DMS53 treated with DMSO at 0.1 percent for 48 hours (cell line): Measurements from ENCODE around the gene MUC5B.
"Not testable (repeated sequence)": the region's sequence is repeated elsewhere in the genome, so short reads cannot be mapped to it uniquely, and the experiment has no call there.

Experiments used
- DNase-seq: peaks from one replicate; lab custom pipeline; 2025; ENCODE audit not compliant: unreplicated experiment; lab: John Stamatoyannopoulos, UW

MUC5B gene, protein sequence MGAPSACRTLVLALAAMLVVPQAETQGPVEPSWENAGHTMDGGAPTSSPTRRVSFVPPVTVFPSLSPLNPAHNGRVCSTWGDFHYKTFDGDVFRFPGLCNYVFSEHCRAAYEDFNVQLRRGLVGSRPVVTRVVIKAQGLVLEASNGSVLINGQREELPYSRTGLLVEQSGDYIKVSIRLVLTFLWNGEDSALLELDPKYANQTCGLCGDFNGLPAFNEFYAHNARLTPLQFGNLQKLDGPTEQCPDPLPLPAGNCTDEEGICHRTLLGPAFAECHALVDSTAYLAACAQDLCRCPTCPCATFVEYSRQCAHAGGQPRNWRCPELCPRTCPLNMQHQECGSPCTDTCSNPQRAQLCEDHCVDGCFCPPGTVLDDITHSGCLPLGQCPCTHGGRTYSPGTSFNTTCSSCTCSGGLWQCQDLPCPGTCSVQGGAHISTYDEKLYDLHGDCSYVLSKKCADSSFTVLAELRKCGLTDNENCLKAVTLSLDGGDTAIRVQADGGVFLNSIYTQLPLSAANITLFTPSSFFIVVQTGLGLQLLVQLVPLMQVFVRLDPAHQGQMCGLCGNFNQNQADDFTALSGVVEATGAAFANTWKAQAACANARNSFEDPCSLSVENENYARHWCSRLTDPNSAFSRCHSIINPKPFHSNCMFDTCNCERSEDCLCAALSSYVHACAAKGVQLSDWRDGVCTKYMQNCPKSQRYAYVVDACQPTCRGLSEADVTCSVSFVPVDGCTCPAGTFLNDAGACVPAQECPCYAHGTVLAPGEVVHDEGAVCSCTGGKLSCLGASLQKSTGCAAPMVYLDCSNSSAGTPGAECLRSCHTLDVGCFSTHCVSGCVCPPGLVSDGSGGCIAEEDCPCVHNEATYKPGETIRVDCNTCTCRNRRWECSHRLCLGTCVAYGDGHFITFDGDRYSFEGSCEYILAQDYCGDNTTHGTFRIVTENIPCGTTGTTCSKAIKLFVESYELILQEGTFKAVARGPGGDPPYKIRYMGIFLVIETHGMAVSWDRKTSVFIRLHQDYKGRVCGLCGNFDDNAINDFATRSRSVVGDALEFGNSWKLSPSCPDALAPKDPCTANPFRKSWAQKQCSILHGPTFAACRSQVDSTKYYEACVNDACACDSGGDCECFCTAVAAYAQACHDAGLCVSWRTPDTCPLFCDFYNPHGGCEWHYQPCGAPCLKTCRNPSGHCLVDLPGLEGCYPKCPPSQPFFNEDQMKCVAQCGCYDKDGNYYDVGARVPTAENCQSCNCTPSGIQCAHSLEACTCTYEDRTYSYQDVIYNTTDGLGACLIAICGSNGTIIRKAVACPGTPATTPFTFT (N-terminal part only)

DNA sequence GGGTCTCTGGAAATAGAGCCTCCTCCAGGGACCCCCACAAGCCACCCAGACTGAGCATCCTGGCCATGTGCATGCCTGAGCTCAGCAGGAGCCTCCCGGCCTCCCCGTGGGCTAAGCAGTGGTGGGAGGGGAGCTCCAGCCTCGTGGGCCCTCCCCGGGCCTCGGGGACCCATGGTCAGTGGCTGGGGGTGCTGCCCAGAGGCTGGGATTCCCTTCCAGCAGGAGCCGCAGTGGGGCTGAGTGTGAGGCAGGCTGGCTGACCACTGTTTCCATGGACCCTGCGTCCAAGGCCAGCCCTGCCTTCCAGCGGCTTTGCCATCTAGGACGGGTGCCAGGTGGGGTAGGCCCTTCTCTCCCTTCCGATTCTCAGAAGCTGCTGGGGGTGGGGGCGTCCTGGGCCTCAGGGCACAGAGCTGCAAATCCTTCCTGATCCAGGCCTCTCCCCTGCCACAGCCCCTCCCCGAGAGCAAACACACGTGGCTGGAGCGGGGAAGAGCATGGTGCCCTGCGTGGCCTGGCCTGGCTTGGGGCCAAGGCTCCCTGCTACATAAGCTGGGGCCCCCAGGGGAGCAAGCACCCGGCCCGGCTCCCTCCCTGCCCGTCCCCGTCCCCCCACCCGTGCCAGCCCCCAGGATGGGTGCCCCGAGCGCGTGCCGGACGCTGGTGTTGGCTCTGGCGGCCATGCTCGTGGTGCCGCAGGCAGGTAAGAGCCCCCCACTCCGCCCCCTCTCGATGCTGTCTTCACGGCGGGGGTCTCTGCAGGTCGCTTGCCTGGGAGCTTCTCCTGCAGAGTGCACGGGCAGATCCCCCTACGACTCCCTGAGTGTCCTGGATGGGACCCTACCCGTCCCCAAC lies at the start of gene MUC5B:
MUC5B (plus strand) TSS at position 576 of the 855 bp plus-strand sequence; CDS start at position 634, 58 bp downstream.
- DNase-seq: no peak

DNA sequence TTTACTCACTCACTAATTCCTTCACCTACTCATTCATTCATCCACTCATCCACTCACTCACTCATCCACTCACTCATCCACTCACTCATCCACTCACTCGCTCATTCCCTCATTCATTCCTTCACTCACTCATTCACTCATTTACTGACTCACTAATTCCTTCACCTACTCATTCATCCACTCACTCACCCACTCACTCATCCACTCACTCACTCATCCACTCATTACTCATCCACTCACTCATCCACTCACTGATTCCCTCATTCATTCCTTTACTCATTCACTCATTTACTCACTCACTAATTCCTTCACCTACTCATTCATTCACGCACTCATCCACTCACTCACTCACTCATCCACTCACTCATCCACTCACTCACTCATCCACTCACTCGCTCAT lies 49.5 kb upstream of the MUC5B start:
- not testable (repeated sequence) for DNase-seq

DNA sequence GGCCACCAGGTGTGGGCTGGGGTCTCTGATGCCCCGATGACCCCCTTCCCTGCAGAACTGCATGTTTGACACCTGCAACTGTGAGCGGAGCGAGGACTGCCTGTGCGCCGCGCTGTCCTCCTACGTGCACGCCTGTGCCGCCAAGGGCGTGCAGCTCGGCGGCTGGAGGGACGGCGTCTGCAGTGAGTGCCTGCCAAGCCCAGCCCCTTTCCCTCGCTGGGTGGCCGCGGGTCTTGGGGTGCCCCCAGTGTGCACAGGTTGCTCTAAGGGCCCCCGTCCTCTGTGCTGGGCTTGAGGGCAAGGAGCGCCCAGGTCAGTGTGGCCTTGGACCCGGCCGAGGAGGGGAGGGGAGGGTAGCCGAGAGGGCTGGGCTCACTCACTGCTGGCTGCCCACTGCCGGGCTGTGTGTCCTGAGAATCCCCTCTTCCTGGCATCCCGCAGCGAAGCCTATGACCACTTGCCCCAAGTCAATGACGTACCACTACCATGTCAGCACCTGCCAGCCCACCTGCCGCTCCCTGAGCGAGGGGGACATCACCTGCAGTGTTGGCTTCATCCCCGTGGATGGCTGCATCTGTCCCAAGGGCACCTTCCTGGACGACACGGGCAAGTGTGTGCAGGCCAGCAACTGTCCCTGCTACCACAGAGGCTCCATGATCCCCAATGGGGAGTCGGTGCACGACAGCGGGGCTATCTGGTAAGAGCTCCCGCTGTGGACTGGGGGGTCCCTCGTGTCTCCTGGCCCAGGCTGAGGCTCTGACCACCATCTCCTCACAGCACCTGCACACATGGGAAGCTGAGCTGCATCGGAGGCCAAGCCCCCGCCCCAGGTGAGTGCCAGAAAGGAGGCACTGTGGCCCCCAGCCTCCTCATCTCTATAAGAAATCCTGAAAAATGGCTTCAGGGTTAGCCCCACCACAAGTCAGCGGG lies 48.2 kb upstream of the MUC5B start:
- no peak for DNase-seq

DNA sequence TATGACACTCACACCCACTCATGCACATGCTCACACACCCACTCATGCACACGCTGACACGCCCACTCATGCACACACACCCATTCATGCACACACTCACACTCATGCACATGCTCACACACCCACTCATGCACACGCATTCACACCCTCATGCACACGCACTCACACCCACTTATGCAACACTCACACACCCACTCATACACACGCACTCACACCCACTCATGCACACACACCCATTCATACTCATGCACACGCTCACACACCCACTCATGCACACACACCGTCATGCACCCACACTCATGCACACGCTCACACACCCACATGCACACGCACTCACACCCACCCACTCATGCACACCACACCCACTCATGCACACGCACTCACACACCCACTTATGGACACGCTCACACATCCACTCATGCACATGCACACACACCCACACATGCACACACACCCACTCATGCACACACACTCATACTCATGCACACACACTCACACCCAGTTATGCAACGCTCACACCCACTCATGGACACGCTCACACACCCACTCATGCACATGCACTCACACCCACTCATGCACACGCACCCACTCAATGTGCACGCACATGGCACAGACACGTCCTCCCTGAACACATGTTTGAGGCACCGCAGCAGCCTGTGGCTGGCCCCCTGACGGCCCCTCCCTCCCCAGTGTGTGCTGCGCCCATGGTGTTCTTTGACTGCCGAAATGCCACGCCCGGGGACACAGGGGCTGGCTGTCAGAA lies 47.2 kb upstream of the MUC5B start:
- DNase-seq: no peak

DNA sequence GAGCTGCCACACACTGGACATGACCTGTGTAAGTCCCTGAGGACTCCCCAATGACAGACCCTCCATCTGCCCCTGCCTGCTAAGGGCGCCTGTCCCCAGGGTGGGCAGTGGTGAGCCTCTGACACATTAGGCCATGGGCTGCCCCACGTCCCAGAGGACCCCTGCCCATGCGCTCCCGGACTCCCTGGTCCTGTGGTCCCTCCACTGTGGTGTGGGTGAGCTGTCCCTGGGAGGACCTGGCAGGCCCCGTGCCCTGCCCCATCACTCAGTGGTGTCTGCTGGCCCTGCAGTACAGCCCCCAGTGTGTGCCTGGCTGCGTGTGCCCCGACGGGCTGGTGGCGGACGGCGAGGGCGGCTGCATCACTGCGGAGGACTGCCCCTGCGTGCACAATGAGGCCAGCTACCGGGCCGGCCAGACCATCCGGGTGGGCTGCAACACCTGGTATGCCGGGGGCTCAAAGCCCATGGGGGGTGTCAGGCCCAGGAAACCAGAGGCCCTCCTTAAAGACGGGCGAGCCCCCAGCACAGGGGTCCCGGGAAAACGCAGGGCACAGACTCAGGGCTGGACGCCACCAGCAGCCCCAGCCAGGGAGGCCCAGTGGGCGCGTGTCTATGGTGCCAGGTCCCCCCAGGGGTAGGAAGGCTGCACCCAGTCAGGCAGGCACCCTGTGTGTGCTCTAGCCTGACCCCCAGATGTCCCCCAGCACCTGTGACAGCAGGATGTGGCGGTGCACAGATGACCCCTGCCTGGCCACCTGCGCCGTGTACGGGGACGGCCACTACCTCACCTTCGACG lies 46.4 kb upstream of the MUC5B start:
- DNase-seq: no peak

DNA sequence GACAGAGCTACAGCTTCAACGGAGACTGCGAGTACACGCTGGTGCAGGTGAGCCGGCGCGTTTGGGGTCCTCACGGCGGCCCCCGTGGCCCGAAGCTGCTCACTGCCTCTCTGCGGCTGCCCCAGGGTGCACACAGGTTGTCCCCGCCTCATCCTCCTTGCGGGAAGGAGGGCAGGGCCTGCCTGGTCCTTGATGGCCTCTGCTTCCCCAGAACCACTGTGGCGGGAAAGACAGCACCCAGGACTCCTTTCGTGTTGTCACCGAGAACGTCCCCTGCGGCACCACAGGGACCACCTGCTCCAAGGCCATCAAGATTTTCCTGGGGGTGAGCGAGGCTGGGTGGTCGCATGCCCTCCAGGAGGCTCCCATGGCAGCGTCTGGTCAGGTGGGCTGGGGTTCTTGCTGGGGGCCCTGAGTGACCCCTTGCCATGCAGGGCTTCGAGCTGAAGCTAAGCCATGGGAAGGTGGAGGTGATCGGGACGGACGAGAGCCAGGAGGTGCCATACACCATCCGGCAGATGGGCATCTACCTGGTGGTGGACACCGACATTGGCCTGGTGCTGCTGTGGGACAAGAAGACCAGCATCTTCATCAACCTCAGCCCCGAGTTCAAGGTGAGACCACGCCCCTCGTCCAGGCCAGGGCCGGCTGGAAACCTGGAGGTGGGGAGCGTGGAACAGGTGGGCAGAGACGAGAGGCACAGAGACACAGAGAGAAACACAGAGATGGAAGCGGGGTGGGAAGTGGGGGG lies 45.7 kb upstream of the MUC5B start:
- DNase-seq: no peak

DNA sequence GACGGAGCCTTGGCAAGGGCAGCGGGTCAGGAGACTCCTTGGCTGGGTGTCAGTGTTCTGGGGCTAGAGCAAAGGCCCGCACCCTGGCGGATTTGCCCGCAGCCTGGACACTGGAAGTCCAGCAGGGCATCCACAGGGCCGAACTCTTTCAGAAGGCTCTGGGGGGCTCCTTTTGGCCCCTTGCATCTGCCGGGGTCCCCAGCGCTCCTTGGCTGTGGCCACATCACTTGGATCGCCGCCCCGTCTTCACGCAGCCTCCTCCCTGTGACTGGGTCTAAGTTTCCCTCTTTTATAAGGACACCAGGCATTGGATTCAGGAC lies 45.1 kb upstream of the MUC5B start:
- no peak for DNase-seq

DNA sequence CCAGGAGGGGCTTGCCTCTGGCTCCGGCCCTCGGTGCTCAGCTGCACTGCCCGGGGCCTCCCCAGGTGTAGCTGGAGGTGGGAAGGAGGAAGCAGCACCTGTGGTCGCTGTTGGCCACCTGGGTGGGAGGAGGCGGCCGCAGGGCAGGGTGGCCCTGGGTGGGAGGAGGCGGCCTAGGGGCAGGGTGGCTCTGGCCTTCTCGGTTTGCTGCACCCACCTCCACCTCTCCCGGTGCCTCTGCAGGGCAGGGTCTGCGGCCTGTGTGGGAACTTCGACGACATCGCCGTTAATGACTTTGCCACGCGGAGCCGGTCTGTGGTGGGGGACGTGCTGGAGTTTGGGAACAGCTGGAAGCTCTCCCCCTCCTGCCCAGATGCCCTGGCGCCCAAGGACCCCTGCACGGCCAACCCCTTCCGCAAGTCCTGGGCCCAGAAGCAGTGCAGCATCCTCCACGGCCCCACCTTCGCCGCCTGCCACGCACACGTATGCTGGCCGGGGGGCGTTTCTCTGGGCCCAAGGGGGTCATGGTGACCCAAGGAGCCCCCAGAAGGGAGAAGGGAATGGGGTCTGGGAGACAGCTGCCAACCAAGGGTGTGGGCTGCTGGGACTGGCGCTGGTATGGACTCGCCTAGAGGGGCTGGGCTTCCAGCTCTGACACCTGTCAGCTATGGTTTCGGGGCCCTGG lies 44.5 kb upstream of the MUC5B start:
- no peak for DNase-seq

DNA sequence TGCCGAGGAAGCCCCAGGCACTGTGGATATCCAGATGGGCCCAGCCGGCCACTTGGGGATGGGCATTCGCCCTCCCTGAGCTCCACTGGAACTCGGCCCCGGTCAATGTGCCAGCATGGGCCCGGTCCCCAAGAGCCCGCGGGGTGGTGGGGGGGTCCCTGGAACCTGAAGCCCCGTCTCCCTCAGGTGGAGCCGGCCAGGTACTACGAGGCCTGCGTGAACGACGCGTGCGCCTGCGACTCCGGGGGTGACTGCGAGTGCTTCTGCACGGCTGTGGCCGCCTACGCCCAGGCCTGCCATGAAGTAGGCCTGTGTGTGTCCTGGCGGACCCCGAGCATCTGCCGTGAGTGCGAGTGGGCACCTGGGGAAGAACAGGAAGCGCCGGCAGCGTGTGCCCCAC lies 44.0 kb upstream of the MUC5B start:
- DNase-seq: no peak

DNA sequence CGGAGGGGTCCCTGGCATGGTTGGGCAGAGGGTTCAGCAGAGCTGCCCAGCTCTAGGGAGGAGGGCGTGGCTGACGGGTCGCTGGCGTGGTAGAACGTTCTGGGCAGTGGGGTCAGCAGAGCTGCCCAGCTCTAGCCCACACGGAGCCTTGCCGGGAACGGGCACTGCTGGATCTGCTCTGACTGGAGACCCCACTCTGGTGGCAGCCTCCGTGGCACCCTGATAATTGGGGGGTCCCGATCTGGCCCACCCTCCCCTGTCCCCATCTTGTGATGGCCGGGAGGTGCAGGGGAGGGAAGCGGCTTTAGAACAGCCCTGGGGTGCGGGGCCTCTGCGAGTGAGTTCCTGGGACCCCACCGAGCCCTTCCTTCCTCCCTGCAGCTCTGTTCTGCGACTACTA lies 43.2 kb upstream of the MUC5B start:
- DNase-seq: no peak

DNA sequence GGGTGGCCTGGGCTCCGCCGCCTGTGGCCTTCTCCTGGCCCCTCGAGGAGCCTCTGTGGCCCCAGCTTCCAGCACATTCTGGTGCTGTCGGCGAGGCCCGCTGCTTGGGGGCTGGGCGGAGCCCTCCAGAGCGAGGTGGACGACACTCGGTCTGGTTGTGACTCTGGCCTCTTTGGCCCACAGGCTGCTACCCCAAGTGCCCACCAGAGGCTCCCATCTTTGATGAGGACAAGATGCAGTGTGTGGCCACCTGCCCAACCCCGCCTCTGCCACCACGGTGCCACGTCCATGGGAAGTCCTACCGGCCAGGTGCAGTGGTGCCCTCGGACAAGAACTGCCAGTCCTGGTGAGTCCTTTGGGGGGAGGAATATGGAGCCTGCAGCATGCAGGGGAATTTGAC lies 42.7 kb upstream of the MUC5B start:
- DNase-seq: no peak

DNA sequence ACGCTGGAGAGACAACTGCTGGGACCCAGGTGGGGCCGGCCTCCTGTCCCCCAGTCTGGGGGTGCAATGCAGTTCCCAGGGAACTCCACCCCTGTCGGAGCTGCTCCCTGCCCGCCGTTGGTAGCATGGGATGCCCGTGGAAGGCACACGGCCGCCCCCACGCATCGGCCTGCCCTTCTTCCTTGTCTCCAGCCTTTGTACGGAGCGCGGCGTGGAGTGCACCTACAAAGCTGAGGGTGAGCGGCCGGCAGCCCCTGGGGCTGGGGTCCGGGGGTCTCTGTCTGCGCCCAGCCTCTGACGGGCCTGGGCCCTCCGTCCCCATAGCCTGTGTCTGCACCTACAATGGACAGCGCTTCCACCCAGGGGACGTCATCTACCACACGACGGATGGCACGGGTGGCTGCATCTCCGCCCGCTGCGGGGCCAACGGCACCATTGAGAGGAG lies 41.9 kb upstream of the MUC5B start:
- DNase-seq: no peak

DNA sequence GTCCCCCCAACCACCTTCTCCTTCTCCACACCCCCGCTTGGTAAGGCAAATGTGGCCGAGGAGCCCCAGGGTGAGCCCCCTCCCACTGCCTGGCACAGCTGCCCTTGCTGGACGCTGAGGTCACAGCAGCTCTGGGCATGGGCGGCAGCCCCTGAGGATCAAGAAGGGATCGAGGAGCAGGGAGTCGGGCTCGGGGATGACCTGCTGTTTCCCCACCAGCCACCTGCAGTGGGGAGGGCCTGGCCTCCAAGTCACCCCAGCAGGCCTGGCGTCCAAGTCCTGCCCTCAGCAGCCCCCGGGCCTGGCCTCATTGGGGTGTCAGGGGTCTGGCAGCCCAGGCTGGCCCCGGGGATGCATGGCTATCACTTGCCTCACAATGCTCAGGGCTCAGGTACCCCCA lies 41.4 kb upstream of the MUC5B start:
- DNase-seq: no peak

DNA sequence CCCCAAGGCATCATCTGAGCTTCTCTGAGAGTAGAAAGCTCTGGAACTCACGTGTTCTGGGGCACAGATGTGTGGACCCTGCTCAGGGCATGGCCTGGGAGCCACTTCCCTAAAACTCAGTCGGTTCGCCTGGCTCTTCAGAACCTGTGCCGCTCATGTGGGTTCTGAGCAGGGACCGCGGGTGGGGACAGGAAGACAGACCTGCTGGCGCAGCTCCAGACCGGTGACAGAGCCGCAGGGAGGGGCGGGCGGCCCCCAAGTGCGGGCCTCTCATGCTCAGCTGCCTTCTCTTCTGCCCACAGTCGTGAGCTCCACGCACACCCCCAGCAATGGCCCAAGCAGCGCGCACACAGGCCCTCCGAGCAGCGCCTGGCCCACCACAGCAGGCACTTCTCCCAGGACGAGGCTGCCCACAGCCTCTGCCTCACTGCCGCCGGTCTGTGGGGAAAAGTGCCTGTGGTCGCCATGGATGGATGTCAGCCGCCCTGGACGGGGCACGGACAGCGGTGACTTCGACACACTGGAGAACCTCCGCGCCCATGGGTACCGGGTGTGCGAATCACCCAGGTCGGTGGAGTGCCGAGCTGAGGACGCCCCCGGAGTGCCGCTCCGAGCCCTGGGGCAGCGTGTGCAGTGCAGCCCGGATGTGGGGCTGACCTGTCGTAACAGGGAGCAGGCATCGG lies 40.9 kb upstream of the MUC5B start:
- DNase-seq: no peak

DNA sequence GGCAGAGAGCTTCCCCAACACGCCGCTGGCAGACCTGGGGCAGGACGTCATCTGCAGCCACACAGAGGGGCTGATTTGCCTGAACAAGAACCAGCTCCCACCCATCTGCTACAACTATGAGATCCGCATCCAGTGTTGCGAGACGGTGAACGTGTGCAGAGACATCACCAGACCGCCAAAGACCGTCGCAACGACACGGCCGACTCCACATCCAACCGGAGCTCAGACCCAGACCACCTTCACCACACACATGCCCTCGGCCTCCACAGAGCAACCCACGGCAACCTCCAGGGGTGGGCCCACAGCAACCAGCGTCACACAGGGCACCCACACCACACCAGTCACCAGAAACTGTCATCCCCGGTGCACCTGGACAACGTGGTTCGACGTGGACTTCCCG lies 38.7 kb upstream of the MUC5B start:
- not testable (repeated sequence) for DNase-seq
